Cardiac muscle cell (in vitro differentiated cells and primary cell): ENCODE data around the gene ZRANB1. TPM values are rescaled to one million over a fixed set of nuclear protein-coding genes. Genes with fewer than 3 reads are reported as not detected.
A peak's percentile ranks its signal among the peaks of the same experiment; 100 is the strongest.

Experiments used
- DNase-seq, 2 donors: peaks; one replicate each; pipeline versions ENCODE4 v3.0.0 to v3.0.0-alpha.2; 2010 to 2017; ENCODE audit warnings: low read depth in 1 of 2, low spot score in 1 of 2
- H3K27ac ChIP-seq: fragments of 200-600 bp; sonication (generic); 2 replicates; pipeline ENCODE4 v1.5.1; 2016
- H3K27me3 ChIP-seq: fragments of 200-600 bp; sonication (generic); 2 replicates; pipeline ENCODE4 v1.6.0; 2016; ENCODE audit warnings: control low read depth
- H3K36me3 ChIP-seq: fragments of 200-600 bp; sonication (generic); 2 replicates; pipeline ENCODE4 v1.5.1; 2016; ENCODE audit warnings: control low read depth
- H3K4me1 ChIP-seq: fragments of 200-600 bp; sonication (generic); 2 replicates; pipeline ENCODE4 v1.8.1; 2017; ENCODE audit warnings: low read depth, mild to moderate bottlenecking, mixed run types
- H3K4me3 ChIP-seq: fragments of 200-600 bp; sonication (generic); 2 replicates; pipeline ENCODE4 v1.5.1; 2016; ENCODE audit warnings: mild to moderate bottlenecking
- H3K9me3 ChIP-seq: fragments of 200-600 bp; sonication (generic); 2 replicates; pipeline ENCODE4 v1.5.1; 2017; ENCODE audit warnings: low read depth, mild to moderate bottlenecking, control low read depth
- CTCF ChIP-seq: IDR thresholded peaks from 2 replicates; pipeline ENCODE4 v1.5.1; 2012; ENCODE audit warnings: low read depth, mild to moderate bottlenecking, low read length
- polyA plus RNA-seq: library from polyadenylated mRNA; unstranded; fragments of >200 nt; fragmentation: Nextera tagmentation; extraction: Ambion mirVana; gene quantifications from 2 replicates; pipeline ENCODE4 v1.2.1, GENCODE V29; 2016
- total RNA-seq: library from RNA; depleted of rRNA; stranded (reverse); fragments of >200 nt; gene quantifications from 2 replicates; pipeline ENCODE4 v1.2.3, GENCODE V29; 2016

The ZRANB1 gene
- total and polyA plus RNA-seq, 2 experiments from 2014 or later: 11.0 to 20.9 TPM

DNA sequence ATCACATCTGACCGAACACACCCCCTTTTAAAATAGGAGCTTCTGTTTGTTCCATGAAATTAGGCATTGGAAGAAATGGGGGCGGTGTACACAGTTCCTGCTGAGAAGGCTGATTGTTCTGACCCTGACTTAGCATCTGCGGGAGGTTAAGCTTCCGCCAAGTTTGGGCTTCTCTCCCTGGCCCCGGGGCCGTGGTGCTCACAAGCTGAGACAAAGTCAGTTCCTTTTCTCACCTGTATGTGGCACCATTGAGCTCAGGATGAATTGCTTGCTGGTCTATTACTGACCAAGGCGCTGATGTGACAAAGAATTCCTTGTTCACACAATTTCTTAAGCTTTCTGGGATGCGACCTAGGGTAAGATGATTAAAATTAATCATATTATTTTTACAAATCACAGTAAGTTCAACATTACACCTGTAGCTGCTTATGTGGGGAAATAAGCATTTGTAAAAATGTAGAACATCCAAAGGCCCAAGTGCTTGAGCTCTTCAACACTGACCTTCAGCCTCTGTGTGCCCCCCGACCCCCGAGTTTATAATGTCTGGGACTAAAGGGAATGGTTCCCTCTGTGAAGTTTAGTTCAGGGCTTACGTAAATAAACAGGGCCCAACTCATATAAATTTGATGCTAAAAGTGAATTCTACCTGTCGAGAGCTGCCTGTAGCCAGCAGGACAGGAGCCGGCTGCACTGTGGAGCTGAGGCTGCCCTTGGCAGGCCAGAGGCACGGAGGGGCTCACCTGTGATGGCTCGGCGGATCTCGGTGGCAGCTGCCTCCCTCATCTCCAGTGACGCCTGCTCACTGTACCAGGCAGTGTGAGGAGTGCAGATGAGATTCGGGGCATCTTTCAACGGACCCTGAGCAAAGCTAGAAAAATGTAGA is 50.8 kb downstream of the ZRANB1 start:
- peaks cover 48% of the 10 kb centered on the region for H3K36me3 ChIP-seq
- H3K27me3 ChIP-seq: no peaks in the 10 kb centered on the region
- no peak overlapping the region for H3K4me3 ChIP-seq
- H3K27ac ChIP-seq: no peak overlapping the region
- DNase-seq: peak; percentile 57 to 88
- H3K4me1 ChIP-seq: no peaks in the 10 kb centered on the region
- no peaks in the 10 kb centered on the region for H3K9me3 ChIP-seq
- peak; percentile 70 for TF ChIP-seq CTCF

- Histone ChIP-seq H3K36me3 (peaks cover 46% of the 10 kb centered on the region), H3K9me3 (no peaks in the 10 kb centered on the region), H3K4me1 (no peaks in the 10 kb centered on the region), H3K27me3 (no peaks in the 10 kb centered on the region), H3K27ac (peak overlapping the region; percentile 43), H3K4me3 (no peak overlapping the region)
- no peak for DNase-seq
- TF ChIP-seq CTCF: no peak
Measured at GRCh38 chr10:124993345-124993708, 51.4 kb downstream of the ZRANB1 start.

DNA sequence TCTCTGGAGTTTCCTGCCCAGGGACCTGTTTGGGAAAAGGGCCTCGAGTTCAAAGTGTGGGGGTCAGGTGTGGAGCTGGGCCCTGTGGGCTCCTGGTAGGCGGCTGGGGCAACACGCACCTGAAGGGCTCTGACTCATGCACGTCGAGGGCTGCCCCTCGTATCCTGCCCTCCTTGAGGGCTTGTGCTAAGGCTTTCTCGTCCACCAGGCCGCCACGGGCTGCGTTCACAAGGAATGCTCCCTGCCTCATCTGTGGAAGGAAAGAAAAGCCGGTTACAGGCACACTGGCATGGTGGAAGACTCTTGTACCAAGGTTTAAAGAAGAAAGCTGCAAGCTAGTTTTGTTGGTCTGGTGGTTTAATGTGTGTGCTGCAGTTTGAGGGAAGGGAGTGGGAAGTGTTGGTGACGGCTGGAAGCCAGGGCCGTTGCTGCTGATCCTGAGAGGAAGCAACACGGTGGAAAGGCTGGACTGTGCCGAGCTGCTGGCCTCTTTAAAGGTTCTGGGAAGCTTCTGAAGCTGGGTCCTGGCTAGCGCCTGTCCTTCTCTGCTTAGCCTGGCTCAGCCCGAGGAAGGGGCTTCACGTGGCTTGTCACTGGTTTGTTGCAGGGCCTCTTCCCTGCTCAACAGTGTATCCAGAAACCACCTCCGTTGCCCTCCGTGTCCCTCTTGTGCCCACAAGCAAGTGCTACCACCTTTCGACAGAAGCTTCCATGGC is 52.0 kb downstream of the ZRANB1 start:
- Histone ChIP-seq H3K9me3 (no peaks in the 10 kb centered on the region), H3K27ac (peak overlapping the region; percentile 43), H3K4me1 (no peaks in the 10 kb centered on the region), H3K36me3 (peaks cover 45% of the 10 kb centered on the region), H3K27me3 (no peaks in the 10 kb centered on the region), H3K4me3 (no peak overlapping the region)
- no peak for TF ChIP-seq CTCF
- DNase-seq: no peak

DNA sequence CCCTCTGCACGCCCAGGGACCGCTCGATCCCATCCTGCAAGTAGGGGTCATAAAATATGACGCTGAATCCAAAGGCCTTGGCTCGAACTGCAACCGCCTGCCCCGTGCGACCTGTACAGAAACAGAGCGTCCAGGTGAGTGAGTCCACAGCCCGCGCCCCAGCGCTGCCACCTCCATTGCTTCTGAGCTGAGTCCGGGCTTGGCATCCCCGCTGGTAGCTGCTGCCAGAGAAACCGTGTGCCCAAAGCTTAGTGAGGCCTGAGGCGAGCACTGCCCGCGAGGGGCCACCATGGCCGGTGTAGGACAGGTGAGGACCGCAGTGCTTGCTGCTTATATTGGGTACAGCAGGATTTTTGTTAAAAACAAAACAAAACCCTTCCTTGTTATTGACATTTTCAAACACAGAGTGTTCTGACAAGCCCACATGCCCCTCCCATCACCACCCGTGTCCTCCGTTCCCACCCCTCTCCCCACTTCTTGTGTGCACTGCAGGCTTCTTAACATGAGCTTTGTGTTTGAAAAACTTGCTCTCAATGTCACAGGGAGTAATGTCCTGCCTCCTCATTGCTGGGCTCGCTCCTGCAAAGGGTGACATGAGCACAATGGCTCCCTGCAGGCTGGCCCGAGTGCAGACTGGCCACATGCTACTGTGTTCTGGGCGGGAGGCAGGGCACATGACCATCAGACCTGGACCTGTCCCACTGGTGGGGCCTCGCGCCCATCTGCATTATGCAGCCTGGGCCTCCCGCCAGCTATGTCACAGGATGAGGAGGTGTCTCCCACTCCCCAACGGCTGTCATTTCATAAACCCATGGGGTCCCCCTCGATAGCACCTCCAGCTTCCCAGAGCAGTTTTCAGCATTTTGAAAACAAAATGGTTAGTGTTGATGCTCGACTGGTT is 52.9 kb downstream of the ZRANB1 start:
- no peak for TF ChIP-seq CTCF
- peak overlapping the region; percentile 43 for H3K27ac ChIP-seq
- peaks cover 48% of the 10 kb centered on the region for H3K36me3 ChIP-seq
- no peaks in the 10 kb centered on the region for H3K27me3 ChIP-seq
- no peaks in the 10 kb centered on the region for H3K4me1 ChIP-seq
- no peak for DNase-seq
- no peaks in the 10 kb centered on the region for H3K9me3 ChIP-seq
- H3K4me3 ChIP-seq: no peak overlapping the region

- H3K4me1 ChIP-seq: no peaks in the 10 kb centered on the region
- no peak overlapping the region for H3K4me3 ChIP-seq
- peaks cover 48% of the 10 kb centered on the region for H3K36me3 ChIP-seq
- no peak overlapping the region for H3K27ac ChIP-seq
- H3K27me3 ChIP-seq: no peaks in the 10 kb centered on the region
- H3K9me3 ChIP-seq: no peaks in the 10 kb centered on the region
- DNase-seq: no peak
- no peak for TF ChIP-seq CTCF
Measured at GRCh38 chr10:124995605-124996004, 53.7 kb downstream of the ZRANB1 start.
